Neural cell (in vitro differentiated cells): ENCODE measurements around the gene ZKSCAN1. TPM values are rescaled to one million over a fixed set of nuclear protein-coding genes. Genes with fewer than 3 reads are reported as not detected.

Experiments
- H2AFZ ChIP-seq: fragments of 200-600, 300-800 bp; sonication (generic), shearing (Covaris generic); 2 replicates; pipeline ENCODE4 v1.6.0; 2014; ENCODE audit warnings: low read depth, mild to moderate bottlenecking, antibody characterized with exemption, low read length, moderate library complexity
- H3F3A ChIP-seq: fragments of 200-600 bp; shearing (Covaris generic); 2 replicates; pipeline ENCODE4 v1.6.1; 2016; ENCODE audit warnings: mild to moderate bottlenecking, moderate library complexity, mixed read lengths, antibody characterized with exemption, low read length; ENCODE audit not compliant: insufficient read depth, poor library complexity, severe bottlenecking
- H3K27ac ChIP-seq: fragments of 200-600, 300-800 bp; sonication (generic), shearing (Covaris generic); 2 replicates; pipeline ENCODE4 v1.5.1; 2014; ENCODE audit warnings: mild to moderate bottlenecking, low read length, moderate library complexity
- H3K27me3 ChIP-seq: fragments of 300-800, 200-600 bp; sonication (generic), shearing (Covaris generic); 2 replicates; pipeline ENCODE4 v1.6.0; 2014; ENCODE audit warnings: mild to moderate bottlenecking, low read depth, low read length, moderate library complexity; ENCODE audit not compliant: insufficient read depth
- H3K36me3 ChIP-seq: fragments of 300-800, 200-600 bp; sonication (generic), shearing (Covaris generic); 2 replicates; pipeline ENCODE4 v1.5.1; 2014; ENCODE audit warnings: mild to moderate bottlenecking, antibody characterized with exemption, low read length, moderate library complexity; ENCODE audit not compliant: insufficient read depth
- H3K4me2 ChIP-seq: fragments of 300-800, 200-600 bp; sonication (generic), shearing (Covaris generic); 2 replicates; pipeline ENCODE4 v1.6.0; 2014; ENCODE audit warnings: mild to moderate bottlenecking, low read length
- H3K4me3 ChIP-seq: fragments of 300-800, 200-600 bp; sonication (generic), shearing (Covaris generic); 2 replicates; pipeline ENCODE4 v1.5.1; 2014; ENCODE audit warnings: mild to moderate bottlenecking, low read length, moderate library complexity
- H3K79me2 ChIP-seq: fragments of 200-600 bp; shearing (Covaris generic); replicated peaks from 2 replicates; pipeline ENCODE4 v1.6.0; 2014; ENCODE audit warnings: mild to moderate bottlenecking, low read length, moderate library complexity; ENCODE audit not compliant: insufficient read depth
- H3K9ac ChIP-seq: fragments of 300-800, 200-600 bp; sonication (generic), shearing (Covaris generic); 2 replicates; pipeline ENCODE4 v1.6.1; 2016; ENCODE audit warnings: mild to moderate bottlenecking, low read length, mixed read lengths
- H3K9me2 ChIP-seq: fragments of 200-600 bp; shearing (Covaris generic); 2 replicates; pipeline ENCODE4 v1.6.1; 2016; ENCODE audit warnings: mild to moderate bottlenecking, low read length, mixed read lengths; ENCODE audit not compliant: insufficient read depth
- H3K9me3 ChIP-seq: fragments of 200-600, 300-800 bp; sonication (generic), shearing (Covaris generic); 2 replicates; pipeline ENCODE4 v1.6.1; 2016; ENCODE audit warnings: mild to moderate bottlenecking, mixed run types, low read length, moderate library complexity, mixed read lengths
- H4K20me1 ChIP-seq: fragments of 200-600 bp; shearing (Covaris generic); 2 replicates; pipeline ENCODE4 v1.6.1; 2016; ENCODE audit warnings: mild to moderate bottlenecking, mixed run types; ENCODE audit not compliant: insufficient read depth
- CTCF ChIP-seq: fragments of 450-650 bp; IDR thresholded peaks from 2 replicates; pipeline ENCODE4 v1.5.1; 2014; ENCODE audit warnings: antibody characterized with exemption, mild to moderate bottlenecking, moderate library complexity; ENCODE audit not compliant: poor library complexity, severe bottlenecking
- EP300 ChIP-seq: fragments of 450-650 bp; conservative IDR thresholded peaks from 2 replicates; pipeline ENCODE4 v1.6.1; 2014; ENCODE audit warnings: antibody characterized with exemption, mild to moderate bottlenecking, moderate library complexity; ENCODE audit not compliant: poor library complexity, severe bottlenecking
- EZH2 ChIP-seq: fragments of 200-600, 300-800 bp; shearing (Covaris generic), sonication (generic); IDR thresholded peaks from 2 replicates; pipeline ENCODE4 v1.6.1; 2014; ENCODE audit warnings: antibody characterized with exemption, low read length, borderline replicate concordance, mild to moderate bottlenecking; ENCODE audit not compliant: insufficient read depth, poor library complexity, severe bottlenecking
- MXI1 ChIP-seq: fragments of 450-650 bp; conservative IDR thresholded peaks from 2 replicates; pipeline ENCODE4 v1.6.1; 2014; ENCODE audit warnings: antibody characterized with exemption, mild to moderate bottlenecking; ENCODE audit not compliant: poor library complexity, severe bottlenecking
- POLR2AphosphoS5 ChIP-seq: IDR thresholded peaks from 2 replicates; pipeline ENCODE4 v1.6.1; 2012
- RAD21 ChIP-seq: fragments of 450-650 bp; conservative IDR thresholded peaks from 2 replicates; pipeline ENCODE4 v1.6.1; 2014; ENCODE audit warnings: antibody characterized with exemption, mild to moderate bottlenecking, moderate library complexity
- REST ChIP-seq: IDR thresholded peaks from 2 replicates; pipeline ENCODE4 v1.6.1; 2012; ENCODE audit warnings: borderline replicate concordance
- SMC3 ChIP-seq: fragments of 450-650 bp; conservative IDR thresholded peaks from 2 replicates; pipeline ENCODE4 v1.6.1; 2014; ENCODE audit warnings: antibody characterized with exemption, mild to moderate bottlenecking, moderate library complexity; ENCODE audit not compliant: poor library complexity
- TAF1 ChIP-seq: IDR thresholded peaks from 2 replicates; pipeline ENCODE4 v1.6.1; 2012; ENCODE audit warnings: low read depth
- polyA plus RNA-seq: library from polyadenylated mRNA; depleted of rRNA; stranded (reverse); fragments of >200 nt; gene quantifications from 2 replicates; pipeline ENCODE4 v1.2.3, GENCODE V29; 2014

Gene ZKSCAN1
- polyA plus RNA-seq, 1 donor from 2014 or later = 26.6 TPM

GRCh38 chr7:100066953-100067352, 51.6 kb downstream of the ZKSCAN1 start:
- Histone ChIP-seq H3K4me2 (no peak overlapping the region), H3K79me2 (peaks cover 3% of the 10 kb centered on the region), H3K36me3 (peaks cover 19% of the 10 kb centered on the region), H3K9me2 (no peaks in the 10 kb centered on the region), H3K9ac (no peak overlapping the region), H3K27ac (no peak overlapping the region), H3K27me3 (no peaks in the 10 kb centered on the region), H2AFZ (no peak overlapping the region), H3K9me3 (peaks cover 12% of the 10 kb centered on the region), H3K4me3 (no peak overlapping the region), H4K20me1 (no peaks in the 10 kb centered on the region), H3F3A (no peaks in the 10 kb centered on the region)
- TF ChIP-seq TAF1 (no peak), MXI1 (no peak), SMC3 (no peak), EP300 (no peak), REST (no peak)

- Histone ChIP-seq H3K27me3 (no peaks in the 10 kb centered on the region), H2AFZ (no peak overlapping the region), H3K79me2 (peaks cover 3% of the 10 kb centered on the region), H3K4me3 (no peak overlapping the region), H3K9ac (no peak overlapping the region), H3K4me2 (no peak overlapping the region), H3K36me3 (peaks cover 33% of the 10 kb centered on the region), H4K20me1 (no peaks in the 10 kb centered on the region), H3K9me3 (peaks cover 12% of the 10 kb centered on the region), H3K9me2 (no peaks in the 10 kb centered on the region), H3F3A (no peaks in the 10 kb centered on the region), H3K27ac (no peak overlapping the region)
- TF ChIP-seq EZH2 (no peak), POLR2AphosphoS5 (no peak), SMC3 (no peak), CTCF (no peak), REST (no peak), TAF1 (no peak), RAD21 (no peak), EP300 (no peak), MXI1 (no peak)
Measured at GRCh38 chr7:100069991-100070390, 54.6 kb downstream of the ZKSCAN1 start.
